CD8-positive, alpha-beta memory T cell (primary cell): ENCODE results near the gene CHD9. TPM values are rescaled to one million over a fixed set of nuclear protein-coding genes. Genes with fewer than 3 reads are reported as not detected.
A peak's percentile ranks its signal among the peaks of the same experiment; 100 is the strongest.

Source experiments
- CTCF ChIA-PET: fragments of 350-600 bp; sonication (Branson Sonifier 250); formaldehyde crosslinking; loops from one replicate; lab custom pipeline; 2021; ENCODE audit warnings: antibody characterized with exemption; lab: Charles Lee
- POLR2A ChIA-PET: fragments of 350-600 bp; sonication (Branson Sonifier 250); formaldehyde crosslinking; loops from one replicate; lab custom pipeline; 2021; ENCODE audit warnings: antibody characterized with exemption; lab: Charles Lee
- DNase-seq, 5 donors: peaks; one replicate each; pipeline versions ENCODE4 v3.0.0 to v3.0.0-alpha.2; 2020 to 2022; ENCODE audit warnings: mixed read lengths in 1 of 5
- H3K27ac ChIP-seq: one replicate; pipeline ENCODE4 v1.7.0; 2013; ENCODE audit warnings: low read depth, mild to moderate bottlenecking, low read length, moderate library complexity
- H3K27me3 ChIP-seq: 2 replicates; pipeline ENCODE4 v1.7.0; 2013; ENCODE audit warnings: low read length, mild to moderate bottlenecking; ENCODE audit not compliant: insufficient read depth, poor library complexity, severe bottlenecking
- H3K36me3 ChIP-seq: 2 replicates; pipeline ENCODE4 v1.7.0; 2013; ENCODE audit warnings: mild to moderate bottlenecking, low read length, moderate library complexity; ENCODE audit not compliant: insufficient read depth
- H3K4me1 ChIP-seq: 2 replicates; pipeline ENCODE4 v1.7.0; 2013; ENCODE audit warnings: mild to moderate bottlenecking, low read length, moderate library complexity; ENCODE audit not compliant: insufficient read depth
- H3K4me3 ChIP-seq: 2 replicates; pipeline ENCODE4 v1.7.0; 2013; ENCODE audit warnings: mild to moderate bottlenecking, low read length
- H3K9me3 ChIP-seq: 2 replicates; pipeline ENCODE4 v1.7.0; 2013; ENCODE audit warnings: mild to moderate bottlenecking, low read length
- H3K27ac Mint-ChIP-seq, 8 donors: one replicate each; pipeline ENCODE4 v1.8.0; 2020 to 2021; ENCODE audit warnings: mixed read lengths in 8 of 8, mild to moderate bottlenecking in 6 of 8, inconsistent platforms in 3 of 8, moderate library complexity in 3 of 8
- H3K27me3 Mint-ChIP-seq, 2 donors: one replicate each; pipeline ENCODE4 v1.8.0; 2020 to 2021; ENCODE audit warnings: mixed read lengths in 2 of 2, mild to moderate bottlenecking in 1 of 2, moderate library complexity in 1 of 2
- H3K36me3 Mint-ChIP-seq, 3 donors: one replicate each; pipeline ENCODE4 v1.8.0; 2020 to 2021; ENCODE audit warnings: mixed read lengths in 3 of 3, inconsistent platforms in 1 of 3, mild to moderate bottlenecking in 1 of 3
- H3K4me1 Mint-ChIP-seq, 3 donors: one replicate each; pipeline ENCODE4 v1.8.0; 2020 to 2021; ENCODE audit warnings: mixed read lengths in 3 of 3, inconsistent platforms in 1 of 3, mild to moderate bottlenecking in 1 of 3
- H3K4me3 Mint-ChIP-seq, 7 donors: one replicate each; pipeline ENCODE4 v1.8.0; 2020 to 2021; ENCODE audit warnings: mixed read lengths in 7 of 7, mild to moderate bottlenecking in 6 of 7, moderate library complexity in 4 of 7, inconsistent platforms in 2 of 7
- H3K9me3 Mint-ChIP-seq, 5 donors: one replicate each; pipeline ENCODE4 v1.8.0; 2020 to 2022; ENCODE audit warnings: mixed read lengths in 5 of 5, mild to moderate bottlenecking in 3 of 5, moderate library complexity in 2 of 5, inconsistent platforms in 1 of 5
- polyA plus RNA-seq: library from polyadenylated mRNA; unstranded; fragments of 300-500 nt; fragmentation: Illumina TruSeq; gene quantifications from one replicate; pipeline ENCODE4 v1.2.3, GENCODE V29; 2021
- total RNA-seq, 2 experiments: library from RNA; stranded (reverse); gene quantifications; one replicate each; pipeline ENCODE4 v1.2.3, GENCODE V29; 2021

Gene CHD9
- total and polyA plus RNA-seq, 3 experiments from 2014 or later: 17.4 to 57.4 (median 21.8) TPM

DNA sequence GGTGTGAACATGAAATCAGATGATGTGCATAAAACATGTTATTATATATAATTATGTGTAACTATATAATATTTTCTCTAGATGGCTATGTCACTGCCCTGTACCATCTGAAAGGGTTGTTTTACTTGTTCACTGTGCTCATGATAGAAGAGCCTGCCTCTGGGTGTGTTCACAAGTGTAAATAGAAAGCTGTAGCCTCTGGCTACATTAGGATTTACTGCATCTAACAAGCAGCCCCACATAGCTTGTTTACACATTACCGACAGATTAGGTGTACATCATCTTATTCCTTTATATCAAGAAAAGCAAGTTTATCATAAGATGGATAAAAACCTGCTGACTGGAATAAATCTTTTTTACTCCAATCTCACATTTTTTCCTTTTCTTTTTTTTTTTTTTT is 46.1 kb downstream of the CHD9 start:
- Mint-ChIP-seq H3K27me3 (no peaks in the 10 kb centered on the region), H3K4me3 (peak overlapping the region; percentile 23 to 91 (median 79)), H3K4me1 (peaks cover 30 to 40% (median 34%) of the 10 kb centered on the region in 3 donors), H3K9me3 (no peaks in the 10 kb centered on the region), H3K27ac (peak overlapping the region in 5 of 8 donors; percentile 66 to 95 (median 94)), H3K36me3 (no peaks in the 10 kb centered on the region)
- no peak overlapping the region for H3K27ac ChIP-seq
- H3K9me3 ChIP-seq: no peaks in the 10 kb centered on the region
- no peaks in the 10 kb centered on the region for H3K27me3 ChIP-seq
- peaks cover 23% of the 10 kb centered on the region for H3K4me1 ChIP-seq
- H3K36me3 ChIP-seq: no peaks in the 10 kb centered on the region
- H3K4me3 ChIP-seq: no peak overlapping the region
- POLR2A ChIA-PET: interaction anchor here (0.6 kb wide), 1 partner anchor 16 kb away, joined by 4 read pairs; no protein-coding TSS in a partner anchor
- CTCF ChIA-PET: interaction anchor here (0.7 to 2.9 kb wide), 3 partner anchors 11 to 449 kb away, joined by 3 to 23 read pairs (median 3); partner anchors contain the start of gene CHD9
- DNase-seq: no peak

GRCh38 chr16:53103811-53104210 is 49.0 kb downstream of the CHD9 start:
- H3K4me1 Mint-ChIP-seq: peaks cover 20 to 22% (median 21%) of the 10 kb centered on the region in 3 donors
- no peak overlapping the region for H3K27ac ChIP-seq
- no peaks in the 10 kb centered on the region for H3K36me3 Mint-ChIP-seq
- H3K4me3 Mint-ChIP-seq: no peak overlapping the region
- peak overlapping the region in 1 of 8 donors; percentile 19 for H3K27ac Mint-ChIP-seq
- H3K9me3 ChIP-seq: no peaks in the 10 kb centered on the region
- no peaks in the 10 kb centered on the region for H3K27me3 Mint-ChIP-seq
- H3K27me3 ChIP-seq: no peaks in the 10 kb centered on the region
- H3K9me3 Mint-ChIP-seq: no peaks in the 10 kb centered on the region
- ChIA-PET CTCF (interaction anchor here (1.5 kb wide), 1 partner anchor 49 kb away, joined by 4 read pairs; the partner anchor contains the start of gene CHD9), POLR2A (no interaction called here)
- no peak for DNase-seq
- peaks cover 15% of the 10 kb centered on the region for H3K4me1 ChIP-seq
- no peaks in the 10 kb centered on the region for H3K36me3 ChIP-seq
- H3K4me3 ChIP-seq: no peak overlapping the region

DNA sequence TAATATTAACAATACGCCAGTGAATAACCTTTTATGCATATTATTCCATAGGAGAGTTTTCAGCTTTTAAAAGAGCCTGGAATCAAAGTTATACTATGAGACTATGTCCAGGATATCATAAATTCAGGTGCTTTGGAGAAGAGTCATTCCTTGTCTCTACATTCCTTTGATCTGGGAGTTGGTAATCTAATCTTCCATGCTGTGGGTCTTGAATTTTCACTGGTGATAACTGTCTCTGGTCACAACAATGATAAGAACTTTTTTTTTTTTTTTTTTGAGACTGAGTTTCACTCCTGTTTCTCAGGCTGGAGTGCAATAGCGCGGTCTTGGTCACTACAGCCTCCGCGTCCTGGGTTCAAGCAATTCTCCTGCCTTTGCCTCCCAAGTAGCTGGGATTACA is 50.8 kb downstream of the CHD9 start:
- Histone ChIP-seq H3K27me3 (no peaks in the 10 kb centered on the region), H3K9me3 (no peaks in the 10 kb centered on the region), H3K36me3 (no peaks in the 10 kb centered on the region), H3K4me3 (no peak overlapping the region), H3K4me1 (no peaks in the 10 kb centered on the region), H3K27ac (no peak overlapping the region)
- Mint-ChIP-seq H3K27ac (no peak overlapping the region), H3K36me3 (no peaks in the 10 kb centered on the region), H3K4me3 (no peak overlapping the region), H3K27me3 (no peaks in the 10 kb centered on the region), H3K4me1 (peaks cover 4 to 8% (median 5%) of the 10 kb centered on the region in 3 donors), H3K9me3 (no peaks in the 10 kb centered on the region)
- POLR2A ChIA-PET: no interaction called here
- no peak for DNase-seq
- CTCF ChIA-PET: interaction anchor here (1.1 kb wide), 1 partner anchor 50 kb away, joined by 5 read pairs; the partner anchor contains the start of gene CHD9

DNA sequence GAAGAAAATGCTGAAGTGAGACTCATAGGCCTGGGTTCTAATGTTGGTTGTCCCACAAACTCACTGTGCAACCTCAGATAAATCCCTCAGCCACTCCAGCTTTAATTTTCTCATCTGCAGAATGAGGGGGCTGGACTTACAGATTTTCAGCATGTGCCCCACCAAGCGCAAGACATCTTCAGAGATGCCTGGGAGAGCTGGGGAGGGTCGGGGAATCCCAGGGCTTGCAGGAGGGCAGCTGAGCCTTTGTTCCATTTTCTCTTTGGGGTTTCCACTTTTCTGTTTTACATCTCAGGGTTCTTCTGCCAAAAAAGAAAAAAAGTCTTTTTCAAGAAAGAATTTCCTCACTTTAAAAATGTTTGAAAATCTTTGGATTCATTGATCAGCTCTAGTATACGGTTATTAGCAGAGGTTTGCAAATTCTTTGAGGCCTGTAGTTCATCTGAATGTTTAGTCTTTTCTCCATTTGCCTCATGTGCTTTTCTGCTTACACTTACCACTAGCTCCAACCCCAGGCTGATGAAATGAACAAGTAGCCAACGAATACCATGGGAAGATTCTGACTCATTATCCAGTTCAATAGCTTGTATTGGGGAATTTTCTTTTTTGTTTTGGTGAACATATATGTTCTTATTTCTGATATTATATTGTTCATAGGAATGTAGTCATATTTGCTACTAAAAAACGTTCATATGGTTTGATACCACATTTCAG is 56.4 kb downstream of the CHD9 start:
- Mint-ChIP-seq H3K27ac (peak overlapping the region in 2 of 8 donors; percentile 20 to 42), H3K4me3 (no peak overlapping the region), H3K9me3 (no peaks in the 10 kb centered on the region), H3K4me1 (peaks cover 9 to 23% (median 14%) of the 10 kb centered on the region in 3 donors), H3K36me3 (peaks cover 0 to 2% (median 0%) of the 10 kb centered on the region in 3 donors), H3K27me3 (no peaks in the 10 kb centered on the region)
- no peak overlapping the region for H3K27ac ChIP-seq
- no peak for DNase-seq
- H3K27me3 ChIP-seq: no peaks in the 10 kb centered on the region
- no peaks in the 10 kb centered on the region for H3K9me3 ChIP-seq
- no peak overlapping the region for H3K4me3 ChIP-seq
- CTCF ChIA-PET: interaction anchor here (1.8 to 1.9 kb wide), 2 partner anchors 12 to 57 kb away, joined by 4 to 5 read pairs; partner anchors contain the start of gene CHD9
- no peaks in the 10 kb centered on the region for H3K4me1 ChIP-seq
- no peaks in the 10 kb centered on the region for H3K36me3 ChIP-seq
- POLR2A ChIA-PET: no interaction called here

DNA sequence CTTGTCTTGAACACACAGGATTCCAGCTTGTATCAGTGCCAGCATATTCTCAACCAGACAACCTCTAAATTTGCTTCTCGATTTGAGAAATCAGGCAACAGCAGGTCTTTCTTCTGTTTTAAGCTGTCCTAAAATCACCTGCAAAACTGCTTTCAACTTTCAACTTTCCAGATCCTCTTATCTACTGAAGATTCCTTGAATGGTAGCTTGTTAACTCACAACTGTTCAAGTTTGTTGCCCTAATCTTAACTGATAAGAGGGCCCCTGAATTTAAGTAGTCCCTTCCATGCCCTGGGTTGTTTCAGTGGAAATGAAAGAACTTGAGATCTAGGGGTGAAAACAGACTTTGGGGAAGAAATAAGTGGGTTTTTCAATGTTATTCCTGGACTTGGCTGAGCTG is 57.2 kb downstream of the CHD9 start:
- peaks cover 9 to 23% (median 11%) of the 10 kb centered on the region in 3 donors for H3K4me1 Mint-ChIP-seq
- no peaks in the 10 kb centered on the region for H3K9me3 Mint-ChIP-seq
- ChIA-PET POLR2A (no interaction called here), CTCF (interaction anchor here (0.6 to 1.9 kb wide), 3 partner anchors 11 to 58 kb away, joined by 3 to 5 read pairs (median 4); partner anchors contain the start of gene CHD9)
- Histone ChIP-seq H3K27ac (peak overlapping the region; percentile 27), H3K27me3 (no peaks in the 10 kb centered on the region), H3K4me3 (no peak overlapping the region), H3K36me3 (no peaks in the 10 kb centered on the region), H3K4me1 (no peaks in the 10 kb centered on the region), H3K9me3 (no peaks in the 10 kb centered on the region)
- DNase-seq: no peak
- no peaks in the 10 kb centered on the region for H3K27me3 Mint-ChIP-seq
- peaks cover 0 to 2% (median 0%) of the 10 kb centered on the region in 3 donors for H3K36me3 Mint-ChIP-seq
- H3K4me3 Mint-ChIP-seq: no peak overlapping the region
- peak overlapping the region in 4 of 8 donors; percentile 1 to 20 (median 6) for H3K27ac Mint-ChIP-seq

DNA sequence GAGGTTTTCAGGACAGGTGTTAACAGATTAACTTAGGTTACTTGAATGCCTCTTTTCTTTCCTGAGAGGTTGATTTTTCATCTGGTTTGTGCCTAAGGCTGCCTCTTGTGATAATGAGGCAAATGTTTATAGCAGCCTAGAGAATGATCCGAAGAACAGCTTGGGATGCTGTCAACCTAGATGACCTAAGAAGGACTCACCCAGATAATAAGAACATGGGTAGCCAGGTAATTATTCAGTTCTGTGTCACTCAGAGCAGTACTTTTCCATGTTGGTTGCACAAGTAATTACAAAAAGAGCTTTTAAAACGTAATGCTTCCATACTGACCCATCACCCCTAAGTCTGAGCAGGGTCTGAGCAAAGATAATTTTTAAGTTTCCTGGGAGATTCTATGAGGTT is 60.3 kb downstream of the CHD9 start:
- Mint-ChIP-seq H3K27ac (no peak overlapping the region), H3K9me3 (no peaks in the 10 kb centered on the region), H3K4me1 (peaks cover 9 to 23% (median 10%) of the 10 kb centered on the region in 3 donors), H3K36me3 (peaks cover 0 to 2% (median 0%) of the 10 kb centered on the region in 3 donors), H3K4me3 (no peak overlapping the region), H3K27me3 (no peaks in the 10 kb centered on the region)
- no peaks in the 10 kb centered on the region for H3K27me3 ChIP-seq
- H3K9me3 ChIP-seq: no peaks in the 10 kb centered on the region
- ChIA-PET POLR2A (no interaction called here), CTCF (no interaction called here)
- no peaks in the 10 kb centered on the region for H3K36me3 ChIP-seq
- no peaks in the 10 kb centered on the region for H3K4me1 ChIP-seq
- H3K4me3 ChIP-seq: no peak overlapping the region
- no peak overlapping the region for H3K27ac ChIP-seq
- DNase-seq: no peak

DNA sequence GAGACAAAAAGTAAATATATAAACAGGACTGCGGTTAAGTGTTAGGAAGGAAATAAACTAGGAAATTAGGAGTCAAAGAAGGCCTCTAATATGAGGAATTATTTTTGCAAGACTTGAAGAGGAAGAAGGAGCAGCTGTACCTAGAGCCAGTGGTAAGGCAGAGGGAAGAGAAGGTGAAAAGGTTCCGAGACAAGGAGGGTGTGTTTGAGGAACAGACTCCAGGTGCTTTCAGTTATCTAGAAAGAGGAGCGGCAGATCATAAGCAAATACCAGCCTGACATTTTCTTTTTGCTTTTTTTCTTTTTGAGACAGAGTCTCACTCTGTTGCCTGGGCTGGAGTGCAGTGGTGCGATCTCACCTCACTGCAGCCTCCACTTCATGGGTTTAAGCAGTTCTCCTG is 61.0 kb downstream of the CHD9 start:
- Mint-ChIP-seq H3K4me1 (peaks cover 9 to 23% (median 9%) of the 10 kb centered on the region in 3 donors), H3K9me3 (no peaks in the 10 kb centered on the region), H3K27me3 (no peaks in the 10 kb centered on the region), H3K36me3 (peaks cover 0 to 2% (median 0%) of the 10 kb centered on the region in 3 donors), H3K4me3 (no peak overlapping the region), H3K27ac (no peak overlapping the region)
- CTCF ChIA-PET: no interaction called here
- Histone ChIP-seq H3K27ac (no peak overlapping the region), H3K9me3 (no peaks in the 10 kb centered on the region), H3K4me1 (no peaks in the 10 kb centered on the region), H3K4me3 (no peak overlapping the region), H3K36me3 (no peaks in the 10 kb centered on the region), H3K27me3 (no peaks in the 10 kb centered on the region)
- POLR2A ChIA-PET: no interaction called here
- DNase-seq: no peak

GRCh38 chr16:53121043-53121620 is 66.3 kb downstream of the CHD9 start:
- peak overlapping the region in 5 of 8 donors; percentile 14 to 83 (median 50) for H3K27ac Mint-ChIP-seq
- Histone ChIP-seq H3K27ac (no peak overlapping the region), H3K36me3 (no peaks in the 10 kb centered on the region), H3K4me3 (no peak overlapping the region), H3K27me3 (no peaks in the 10 kb centered on the region), H3K9me3 (no peaks in the 10 kb centered on the region), H3K4me1 (no peaks in the 10 kb centered on the region)
- no peaks in the 10 kb centered on the region for H3K36me3 Mint-ChIP-seq
- no peak for DNase-seq
- H3K4me1 Mint-ChIP-seq: peaks cover 1 to 6% (median 4%) of the 10 kb centered on the region in 3 donors
- H3K9me3 Mint-ChIP-seq: peaks cover 0 to 4% (median 0%) of the 10 kb centered on the region in 5 donors
- ChIA-PET CTCF (interaction anchor here (1.5 to 2.0 kb wide), 2 partner anchors 9 to 66 kb away, joined by 4 to 5 read pairs; partner anchors contain the start of gene CHD9), POLR2A (no interaction called here)
- no peaks in the 10 kb centered on the region for H3K27me3 Mint-ChIP-seq
- no peak overlapping the region for H3K4me3 Mint-ChIP-seq
